ENCODE measurements around the gene TMIE. TPM values are rescaled to one million over a fixed set of nuclear protein-coding genes. Genes with fewer than 3 reads are reported as not detected.

Gene TMIE
- total and polyA plus RNA-seq, 9 of the 15 experiments (the other 6 are each of a cell fraction or from before 2014, with no cell fraction given), result not detected

- ChIA-PET CTCF (ENCODE audit: low intra/inter-chr PET ratio) (no interaction called here), POLR2A (interaction anchor here (0.5 to 1.7 kb wide), 3 partner anchors 12 to 62 kb away, joined by 3 to 4 read pairs (median 3); no protein-coding TSS in a partner anchor)
- no peak overlapping the region for H3K9ac ChIP-seq (ENCODE audit: insufficient read depth in 1 of 2, low read depth in 2 of 2, low read length in 2 of 2)
- H3K4me2 ChIP-seq (ENCODE audit: insufficient read depth, low read length), result no peak overlapping the region
- peaks cover 33 to 74% of the 10 kb centered on the region in 2 experiments for H3K27me3 ChIP-seq (ENCODE audit: control insufficient read depth in 2 of 2, insufficient read depth in 2 of 2, low read length in 2 of 2)
- H3K4me1 ChIP-seq (replicated peaks in 1 of 2; ENCODE audit: control insufficient read depth in 2 of 2, insufficient read depth in 2 of 2, low read length in 2 of 2), result no peaks in the 10 kb centered on the region
- peaks cover 8% of the 10 kb centered on the region; the same call in 1 of the 2 replicates for H4K20me1 ChIP-seq (replicated peaks; ENCODE audit: control insufficient read depth, insufficient read depth, low read length)
- no peak overlapping the region for H2AFZ ChIP-seq (ENCODE audit: low read depth, low read length)
- DNase-seq (ENCODE audit: extremely low read depth in 1 of 4, low spot score in 3 of 4) (peak in 1 of 4 experiments; percentile 6), FAIRE-seq (no peak), ATAC-seq (no peak)
- H3K4me3 ChIP-seq, result no peak overlapping the region
- no TSS peak for BruUV-seq (replicated peaks)
- in situ Hi-C loops (cut with MboI), result no loop called here
- H3K9me3 ChIP-seq (replicated peaks; ENCODE audit: control insufficient read depth, insufficient read depth, low read depth, low read length), result no peaks in the 10 kb centered on the region
- H3K9me1 ChIP-seq (ENCODE audit: control insufficient read depth, insufficient read depth, low read length), result no peaks in the 10 kb centered on the region
- TF ChIP-seq MCM7 (IDR thresholded peaks at IDR 0.05) (no peak), RBM22 (IDR thresholded peaks at IDR 0.05; ENCODE audit: low read depth, low read length, poor library complexity, severe bottlenecking) (no peak), MYNN (IDR thresholded peaks at IDR 0.05) (no peak), MYNN (CRISPR knock-in tag; IDR thresholded peaks at IDR 0.05) (no peak), PYGO2 (tag; IDR thresholded peaks at IDR 0.05) (no peak), ZNF384 (IDR thresholded peaks at IDR 0.05; ENCODE audit: low read depth, low read length) (no peak), LCOR (CRISPR knock-in tag; IDR thresholded peaks at IDR 0.05) (no peak), RCOR1 (IDR thresholded peaks at IDR 0.05; ENCODE audit: borderline replicate concordance in 1 of 2, low read depth in 2 of 2, low read length in 2 of 2) (no peak), NCOA4 (IDR thresholded peaks at IDR 0.05; ENCODE audit: partially characterized antibody) (no peak), MCM3 (IDR thresholded peaks at IDR 0.05) (no peak), TRIM28 (IDR thresholded peaks at IDR 0.05) (no peak), SIN3B (IDR thresholded peaks at IDR 0.05; ENCODE audit: low read depth) (no peak)
- TF ChIP-seq, protein P1, sequence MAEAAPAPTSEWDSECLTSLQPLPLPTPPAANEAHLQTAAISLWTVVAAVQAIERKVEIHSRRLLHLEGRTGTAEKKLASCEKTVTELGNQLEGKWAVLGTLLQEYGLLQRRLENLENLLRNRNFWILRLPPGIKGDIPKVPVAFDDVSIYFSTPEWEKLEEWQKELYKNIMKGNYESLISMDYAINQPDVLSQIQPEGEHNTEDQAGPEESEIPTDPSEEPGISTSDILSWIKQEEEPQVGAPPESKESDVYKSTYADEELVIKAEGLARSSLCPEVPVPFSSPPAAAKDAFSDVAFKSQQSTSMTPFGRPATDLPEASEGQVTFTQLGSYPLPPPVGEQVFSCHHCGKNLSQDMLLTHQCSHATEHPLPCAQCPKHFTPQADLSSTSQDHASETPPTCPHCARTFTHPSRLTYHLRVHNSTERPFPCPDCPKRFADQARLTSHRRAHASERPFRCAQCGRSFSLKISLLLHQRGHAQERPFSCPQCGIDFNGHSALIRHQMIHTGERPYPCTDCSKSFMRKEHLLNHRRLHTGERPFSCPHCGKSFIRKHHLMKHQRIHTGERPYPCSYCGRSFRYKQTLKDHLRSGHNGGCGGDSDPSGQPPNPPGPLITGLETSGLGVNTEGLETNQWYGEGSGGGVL (CRISPR knock-in tag; IDR thresholded peaks at IDR 0.05), result no peak
- H3K36me3 ChIP-seq (ENCODE audit: control insufficient read depth, insufficient read depth, low read length), result no peaks in the 10 kb centered on the region
- intact Hi-C loops (cut with micrococcal nuclease), result no loop called here
- H3K79me2 ChIP-seq (ENCODE audit: control insufficient read depth, insufficient read depth, low read length), result no peaks in the 10 kb centered on the region
- under 1% methylated on average over 8 of the region's 8 CpGs for WGBS (ENCODE audit: insufficient coverage, low coverage, missing lambda C conversion rate)
- H3K27ac ChIP-seq (ENCODE audit: extremely low read depth, low read depth, low read length), result no peak overlapping the region
Measured at GRCh38 chr3:46659285-46659684, 41.9 kb upstream of the TMIE start.

All from K562 (cell line).